Measurements from ENCODE around the gene MSRB2.
"Not testable (repeated sequence)": the region's sequence is repeated elsewhere in the genome, so short reads cannot be mapped to it uniquely, and the experiment has no call there.

The MSRB2 gene

GRCh38 chr10:23095404-23095965, at the start of gene MSRB2:
Gene MSRB2 (plus strand): TSS chr10:23095579. CDS start chr10:23095609, 30 bp downstream.
- no peak for DNase-seq

GRCh38 chr10:23046027-23046426, 49.4 kb upstream of the MSRB2 start:
- peak; percentile 58 for DNase-seq

- DNase-seq = no peak
Observed at GRCh38 chr10:23047201-23048050, 48.0 kb upstream of the MSRB2 start.

- no peak for DNase-seq
Observed at GRCh38 chr10:23048191-23048590, 47.2 kb upstream of the MSRB2 start.

GRCh38 chr10:23051278-23051677, 44.1 kb upstream of the MSRB2 start:
- DNase-seq = no peak

- DNase-seq = no peak
Observed at GRCh38 chr10:23051855-23052331, 43.5 kb upstream of the MSRB2 start.

- DNase-seq = no peak
Observed at GRCh38 chr10:23053036-23053435, 42.3 kb upstream of the MSRB2 start.

GRCh38 chr10:23055424-23056185, 39.8 kb upstream of the MSRB2 start:
- no peak for DNase-seq

GRCh38 chr10:23056186-23056579, 39.2 kb upstream of the MSRB2 start:
- no peak for DNase-seq

GRCh38 chr10:23058366-23058765, 37.0 kb upstream of the MSRB2 start:
- DNase-seq = no peak

- DNase-seq = no peak
Observed at GRCh38 chr10:23060918-23061317, 34.5 kb upstream of the MSRB2 start.

GRCh38 chr10:23063045-23063972, 32.1 kb upstream of the MSRB2 start:
- no peak for DNase-seq

- DNase-seq = no peak
Observed at GRCh38 chr10:23063973-23064812, 31.2 kb upstream of the MSRB2 start.

- not testable (repeated sequence) for DNase-seq
Observed at GRCh38 chr10:23064813-23065114, 30.6 kb upstream of the MSRB2 start.

GRCh38 chr10:23065181-23065948, 30.0 kb upstream of the MSRB2 start:
- no peak for DNase-seq

GRCh38 chr10:23067337-23067736, 28.0 kb upstream of the MSRB2 start:
- no peak for DNase-seq

- peak; percentile 8 for DNase-seq
Observed at GRCh38 chr10:23067939-23068775, 27.2 kb upstream of the MSRB2 start.

GRCh38 chr10:23069019-23069815, 26.2 kb upstream of the MSRB2 start:
- DNase-seq = no peak
